DMS 273 (cell line): ENCODE measurements around the gene ELOVL6.
A peak's percentile ranks its signal among the peaks of the same experiment; 100 is the strongest.

Experiments used
- DNase-seq: peaks from one replicate; lab custom pipeline; 2025; ENCODE audit not compliant: unreplicated experiment; lab: John Stamatoyannopoulos, UW

The ELOVL6 gene

GRCh38 chr4:110129544-110129943, 68.9 kb downstream of the ELOVL6 start:
- no peak for DNase-seq

- no peak for DNase-seq
Observed at GRCh38 chr4:110128472-110128919, 69.9 kb downstream of the ELOVL6 start.

GRCh38 chr4:110128029-110128428, 70.4 kb downstream of the ELOVL6 start:
- DNase-seq = no peak

GRCh38 chr4:110124711-110125110, 73.7 kb downstream of the ELOVL6 start:
- no peak for DNase-seq

- no peak for DNase-seq
Observed at GRCh38 chr4:110122201-110122600, 76.2 kb downstream of the ELOVL6 start.

- DNase-seq = no peak
Observed at GRCh38 chr4:110120506-110120905, 77.9 kb downstream of the ELOVL6 start.

- DNase-seq = no peak
Observed at GRCh38 chr4:110119880-110120279, 78.5 kb downstream of the ELOVL6 start.

GRCh38 chr4:110119337-110119736, 79.1 kb downstream of the ELOVL6 start:
- DNase-seq = no peak

- DNase-seq = no peak
Observed at GRCh38 chr4:110112056-110112455, 86.4 kb downstream of the ELOVL6 start.

GRCh38 chr4:110109455-110109854, 89.0 kb downstream of the ELOVL6 start:
- no peak for DNase-seq

- DNase-seq = no peak
Observed at GRCh38 chr4:110108960-110109359, 89.5 kb downstream of the ELOVL6 start.

- DNase-seq = no peak
Observed at GRCh38 chr4:110108422-110108821, 90.0 kb downstream of the ELOVL6 start.

GRCh38 chr4:110107866-110108265, 90.5 kb downstream of the ELOVL6 start:
- DNase-seq = no peak

- no peak for DNase-seq
Observed at GRCh38 chr4:110106931-110107296, 91.5 kb downstream of the ELOVL6 start.

- no peak for DNase-seq
Observed at GRCh38 chr4:110104661-110105060, 93.8 kb downstream of the ELOVL6 start.

GRCh38 chr4:110099638-110100037, 98.8 kb downstream of the ELOVL6 start:
- DNase-seq = no peak

GRCh38 chr4:110096405-110096804, 102.0 kb downstream of the ELOVL6 start:
- DNase-seq = no peak

GRCh38 chr4:110092646-110093045, 105.8 kb downstream of the ELOVL6 start:
- no peak for DNase-seq

- DNase-seq = no peak
Observed at GRCh38 chr4:110091434-110092140, 106.8 kb downstream of the ELOVL6 start.

GRCh38 chr4:110088670-110089069, 109.7 kb downstream of the ELOVL6 start:
- DNase-seq = no peak

- peak; percentile 73 for DNase-seq
Observed at GRCh38 chr4:110087070-110087708, 111.2 kb downstream of the ELOVL6 start.

- no peak for DNase-seq
Observed at GRCh38 chr4:110085131-110085530, 113.3 kb downstream of the ELOVL6 start.

- no peak for DNase-seq
Observed at GRCh38 chr4:110084154-110084553, 114.3 kb downstream of the ELOVL6 start.
